Gastroesophageal sphincter (tissue), 4 donors: ENCODE data around the gene FSCN2. TPM values are rescaled to one million over a fixed set of nuclear protein-coding genes. Genes with fewer than 3 reads are reported as not detected.

Experiments
- ATAC-seq: fragments of 150-250 bp; one replicate; pipeline ENCODE4 v1.9.1; 2016; ENCODE audit warnings: mild to moderate bottlenecking, moderate library complexity
- H3K27ac ChIP-seq, 4 donors: fragments of 200-600 bp; sonication (generic) in 3 of 4; 1 replicate in 3 of 4; 2 replicates in 1 of 4; pipeline ENCODE4 v1.5.1; 2016 to 2019
- H3K27me3 ChIP-seq: fragments of 200-600 bp; sonication (generic); one replicate; pipeline ENCODE4 v1.5.1; 2019
- H3K36me3 ChIP-seq, 2 donors: fragments of 200-600 bp; sonication (generic); one replicate each; pipeline ENCODE4 v1.5.1; 2019; ENCODE audit warnings: control low read depth in 1 of 2
- H3K4me1 ChIP-seq, 3 donors: fragments of 200-600 bp; sonication (generic); 1 replicate in 2 of 3; 2 replicates in 1 of 3; pipeline ENCODE4 v1.5.1; 2016 to 2019; ENCODE audit warnings: control low read depth in 2 of 3
- H3K4me3 ChIP-seq, 2 donors: fragments of 200-600 bp; sonication (generic); one replicate each; pipeline ENCODE4 v1.5.1; 2019; ENCODE audit warnings: mild to moderate bottlenecking in 1 of 2, moderate library complexity in 1 of 2
- H3K9me3 ChIP-seq, 3 donors: fragments of 200-600 bp; sonication (generic); one replicate each; pipeline ENCODE4 v1.5.1; 2017 to 2019; ENCODE audit warnings: control low read depth in 2 of 3
- EP300 ChIP-seq: sonication (generic); formaldehyde crosslinking; IDR thresholded peaks from one replicate; pipeline ENCODE4 v1.6.1; 2017; ENCODE audit warnings: antibody characterized with exemption, mild to moderate bottlenecking
- POLR2A ChIP-seq, 2 donors: fragments of 450-650 bp; IDR thresholded peaks; one replicate each; pipeline ENCODE4 v1.6.1; 2017; ENCODE audit warnings: antibody characterized with exemption in 2 of 2, mild to moderate bottlenecking in 2 of 2, moderate library complexity in 1 of 2
- POLR2AphosphoS5 ChIP-seq: sonication (generic); formaldehyde crosslinking; IDR thresholded peaks from one replicate; pipeline ENCODE4 v1.6.1; 2017; ENCODE audit warnings: antibody characterized with exemption
- WGBS, 2 donors: methylation state at CpG; one replicate each; pipeline ENCODE4 v1.1.5; 2018; ENCODE audit warnings: low coverage in 1 of 2; 5-methylcytosine and 5-hydroxymethylcytosine counted together
- total RNA-seq, 4 donors: library from RNA; depleted of rRNA; stranded (reverse); fragments of >200 nt; gene quantifications; one replicate each; pipeline ENCODE4 v1.1.0, GENCODE V29; 2016
- TF ChIP-seq, protein P1 (sequence below), 4 experiments: fragments of 200-600 bp in 2 of 4; fragments of 450-650 bp in 2 of 4; sonication (generic) in 1 of 4; IDR thresholded peaks; one replicate each; pipeline ENCODE4 v1.5.1; 2017 to 2019; ENCODE audit warnings: antibody characterized with exemption in 4 of 4, mild to moderate bottlenecking in 2 of 4, moderate library complexity in 2 of 4

FSCN2 gene
- total RNA-seq, 4 donors from 2014 or later = 0.49 to 2.1 (median 1.0) TPM

DNA sequence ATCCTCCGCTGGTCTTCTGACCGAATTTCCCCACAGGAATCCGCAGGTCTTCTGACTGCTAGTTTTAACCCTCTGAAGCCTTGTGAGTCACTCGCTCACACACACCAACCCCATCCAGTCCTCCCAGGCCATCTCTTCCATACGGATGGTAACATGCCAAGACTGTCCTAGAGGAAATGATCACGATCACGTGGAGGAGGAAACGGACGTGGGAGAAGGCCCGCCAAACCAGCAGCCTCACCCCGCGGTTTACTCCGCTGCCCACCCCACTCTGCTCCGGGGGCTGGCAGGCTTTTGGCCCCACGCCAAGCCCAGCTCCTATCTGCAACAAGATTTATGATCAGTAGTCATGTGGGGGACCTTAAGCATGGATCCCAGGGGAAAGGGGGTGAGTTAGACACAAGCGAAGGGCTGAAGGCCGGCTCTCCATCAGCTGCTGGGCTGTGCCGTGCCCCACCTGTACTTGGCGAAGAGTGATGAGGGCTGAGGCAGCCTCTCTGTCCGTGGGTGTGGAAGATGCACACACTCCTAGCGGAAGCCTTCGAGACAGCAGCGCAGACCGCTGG, 25.5 kb downstream of the FSCN2 start:
- TF ChIP-seq POLR2A (IDR thresholded peaks at IDR 0.05) = no peak
- TF ChIP-seq POLR2AphosphoS5 = no peak
- TF ChIP-seq, protein P1, sequence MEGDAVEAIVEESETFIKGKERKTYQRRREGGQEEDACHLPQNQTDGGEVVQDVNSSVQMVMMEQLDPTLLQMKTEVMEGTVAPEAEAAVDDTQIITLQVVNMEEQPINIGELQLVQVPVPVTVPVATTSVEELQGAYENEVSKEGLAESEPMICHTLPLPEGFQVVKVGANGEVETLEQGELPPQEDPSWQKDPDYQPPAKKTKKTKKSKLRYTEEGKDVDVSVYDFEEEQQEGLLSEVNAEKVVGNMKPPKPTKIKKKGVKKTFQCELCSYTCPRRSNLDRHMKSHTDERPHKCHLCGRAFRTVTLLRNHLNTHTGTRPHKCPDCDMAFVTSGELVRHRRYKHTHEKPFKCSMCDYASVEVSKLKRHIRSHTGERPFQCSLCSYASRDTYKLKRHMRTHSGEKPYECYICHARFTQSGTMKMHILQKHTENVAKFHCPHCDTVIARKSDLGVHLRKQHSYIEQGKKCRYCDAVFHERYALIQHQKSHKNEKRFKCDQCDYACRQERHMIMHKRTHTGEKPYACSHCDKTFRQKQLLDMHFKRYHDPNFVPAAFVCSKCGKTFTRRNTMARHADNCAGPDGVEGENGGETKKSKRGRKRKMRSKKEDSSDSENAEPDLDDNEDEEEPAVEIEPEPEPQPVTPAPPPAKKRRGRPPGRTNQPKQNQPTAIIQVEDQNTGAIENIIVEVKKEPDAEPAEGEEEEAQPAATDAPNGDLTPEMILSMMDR (IDR thresholded peaks at IDR 0.05) = no peak
- TF ChIP-seq EP300 = no peak
- peak overlapping the region in 1 of 2 donors; percentile 96 for H3K4me3 ChIP-seq
- peaks cover 0 to 46% of the 10 kb centered on the region in 2 donors for H3K36me3 ChIP-seq
- no peak for ATAC-seq
- H3K9me3 ChIP-seq = no peaks in the 10 kb centered on the region
- H3K4me1 ChIP-seq = peaks cover 0 to 39% (median 14%) of the 10 kb centered on the region in 3 donors
- H3K27me3 ChIP-seq = no peaks in the 10 kb centered on the region
- WGBS, 2 donors = 0 to 37% methylated on average over 1 to 6 of the region's 24 CpGs
- H3K27ac ChIP-seq = peak overlapping the region in 3 of 4 donors; percentile 89 to 92 (median 91)

DNA sequence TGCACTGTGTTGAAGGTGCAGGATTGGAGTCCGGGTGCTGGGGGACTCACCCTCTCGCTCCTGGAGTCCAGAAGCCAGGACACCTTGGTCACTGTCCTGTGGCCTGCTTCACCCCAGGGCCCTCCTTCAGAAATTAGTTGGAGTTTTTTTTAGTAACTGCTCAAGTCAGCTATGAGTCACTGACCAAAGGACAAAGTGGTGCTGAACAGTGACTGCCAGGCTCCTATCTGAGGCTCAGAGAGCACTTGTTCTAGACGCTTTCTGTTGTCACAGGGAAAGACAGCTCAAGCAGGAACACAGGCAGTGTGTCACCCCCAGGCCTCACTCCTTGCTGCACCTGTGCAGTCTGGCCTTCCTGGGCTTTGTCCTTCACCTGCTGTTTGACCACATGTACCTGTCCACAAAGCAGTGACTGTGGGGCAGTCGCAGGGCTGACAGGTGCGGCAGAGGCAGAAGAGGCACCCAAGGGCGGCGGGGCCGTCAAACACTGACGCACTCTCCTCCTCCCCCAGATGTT, 28.1 kb downstream of the FSCN2 start:
- H3K36me3 ChIP-seq = peaks cover 0 to 52% of the 10 kb centered on the region in 2 donors
- H3K27ac ChIP-seq = no peak overlapping the region
- peaks cover 0 to 24% (median 12%) of the 10 kb centered on the region in 3 donors for H3K4me1 ChIP-seq
- 20 to 40% methylated on average over 1 to 3 of the region's 9 CpGs for WGBS, 2 donors
- H3K4me3 ChIP-seq = no peak overlapping the region
- ATAC-seq = no peak
- TF ChIP-seq, protein P1 (IDR thresholded peaks at IDR 0.05) = no peak
- TF ChIP-seq POLR2A (IDR thresholded peaks at IDR 0.05) (no peak), POLR2AphosphoS5 (no peak)
- no peaks in the 10 kb centered on the region for H3K9me3 ChIP-seq
- H3K27me3 ChIP-seq = no peaks in the 10 kb centered on the region

DNA sequence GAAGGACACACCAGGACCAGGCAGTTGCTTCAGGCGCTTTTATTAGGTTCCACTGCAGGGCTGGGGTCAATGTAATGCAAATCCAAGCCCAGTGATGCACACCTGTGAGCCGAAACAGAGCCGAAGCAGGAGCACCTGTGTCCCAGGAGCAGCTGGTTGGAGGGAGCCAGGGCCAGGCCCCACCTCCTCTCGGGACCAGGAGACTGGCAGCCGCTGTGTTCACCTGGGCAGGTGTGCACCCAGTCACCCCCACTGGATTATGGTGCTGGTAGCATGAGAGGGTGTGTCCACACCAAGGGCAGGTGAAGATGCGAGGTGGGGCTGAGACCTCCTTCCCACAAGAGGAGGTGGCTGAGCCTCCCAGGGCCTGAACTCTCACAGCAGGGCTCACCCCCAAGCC, 28.7 kb downstream of the FSCN2 start:
- H3K4me1 ChIP-seq = peaks cover 0 to 17% (median 8%) of the 10 kb centered on the region in 3 donors
- no peak overlapping the region for H3K27ac ChIP-seq
- no peaks in the 10 kb centered on the region for H3K27me3 ChIP-seq
- no peak for ATAC-seq
- no peak for TF ChIP-seq POLR2A (IDR thresholded peaks at IDR 0.05)
- no peak for TF ChIP-seq POLR2AphosphoS5
- TF ChIP-seq, protein P1 (IDR thresholded peaks at IDR 0.05) = no peak
- WGBS, 2 donors = 87% methylated on average over 3 of the region's 6 CpGs; no CpG with 5 or more reads in 1 of the 2 donors
- no peaks in the 10 kb centered on the region for H3K9me3 ChIP-seq
- H3K36me3 ChIP-seq = peaks cover 0 to 58% of the 10 kb centered on the region in 2 donors
- H3K4me3 ChIP-seq = no peak overlapping the region

DNA sequence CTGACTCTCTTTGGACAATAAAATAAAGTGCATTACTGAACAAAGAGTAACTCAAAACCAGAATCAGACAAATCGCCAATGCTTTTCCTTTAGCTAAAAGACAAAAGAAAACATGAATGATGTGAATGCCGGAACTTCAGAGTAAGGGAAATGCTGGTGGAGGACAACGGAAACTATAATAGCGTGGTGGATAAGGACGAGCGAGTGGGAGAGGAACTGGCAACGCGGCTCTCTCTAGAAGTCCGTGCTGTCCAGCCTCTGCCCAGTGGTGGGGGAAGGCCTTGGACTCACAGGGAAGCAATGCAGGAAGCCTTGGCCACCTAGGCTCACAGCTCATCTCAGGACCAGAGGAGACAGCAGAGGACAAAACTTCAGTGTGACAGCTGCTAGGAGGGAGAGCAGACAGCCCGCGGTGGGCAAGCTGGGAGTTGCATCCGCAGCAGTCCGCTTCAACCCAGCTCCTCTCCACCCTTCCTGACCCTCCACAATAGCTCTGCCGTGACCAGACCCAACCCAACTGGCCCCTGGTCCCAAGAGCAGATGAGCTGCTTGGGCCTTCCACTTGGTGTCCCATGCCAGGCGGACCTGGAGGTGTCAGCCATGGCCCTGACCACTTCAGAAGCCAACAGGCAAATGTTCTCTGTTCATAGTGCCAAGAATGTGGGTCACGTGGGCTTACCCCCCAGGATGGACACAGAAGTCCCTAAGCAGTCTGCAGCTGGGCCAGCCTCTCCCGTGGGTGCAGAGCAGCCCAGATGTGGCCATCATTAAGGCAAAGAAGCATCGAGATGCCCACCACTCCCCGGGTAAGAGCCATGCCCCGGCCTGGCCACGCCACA, 29.3 kb downstream of the FSCN2 start:
- H3K27me3 ChIP-seq = no peaks in the 10 kb centered on the region
- WGBS, 2 donors = 80% methylated on average over 1 to 9 of the region's 21 CpGs
- H3K27ac ChIP-seq = no peak overlapping the region
- H3K4me3 ChIP-seq = no peak overlapping the region
- peaks cover 0 to 65% of the 10 kb centered on the region in 2 donors for H3K36me3 ChIP-seq
- no peaks in the 10 kb centered on the region for H3K9me3 ChIP-seq
- ATAC-seq = no peak
- TF ChIP-seq POLR2A (IDR thresholded peaks at IDR 0.05) = no peak
- no peak for TF ChIP-seq POLR2AphosphoS5
- TF ChIP-seq, protein P1 (IDR thresholded peaks at IDR 0.05) = no peak
- no peak for TF ChIP-seq EP300
- H3K4me1 ChIP-seq = peaks cover 0 to 16% (median 8%) of the 10 kb centered on the region in 3 donors
